ENCODE results near the gene SLC26A1. TPM values are rescaled to one million over a fixed set of nuclear protein-coding genes. Genes with fewer than 3 reads are reported as not detected.
A peak's percentile ranks its signal among the peaks of the same experiment; 100 is the strongest.

The SLC26A1 gene
- total RNA-seq, 2 experiments from 2014 or later, result 0.20 TPM; not detected in 1

DNA sequence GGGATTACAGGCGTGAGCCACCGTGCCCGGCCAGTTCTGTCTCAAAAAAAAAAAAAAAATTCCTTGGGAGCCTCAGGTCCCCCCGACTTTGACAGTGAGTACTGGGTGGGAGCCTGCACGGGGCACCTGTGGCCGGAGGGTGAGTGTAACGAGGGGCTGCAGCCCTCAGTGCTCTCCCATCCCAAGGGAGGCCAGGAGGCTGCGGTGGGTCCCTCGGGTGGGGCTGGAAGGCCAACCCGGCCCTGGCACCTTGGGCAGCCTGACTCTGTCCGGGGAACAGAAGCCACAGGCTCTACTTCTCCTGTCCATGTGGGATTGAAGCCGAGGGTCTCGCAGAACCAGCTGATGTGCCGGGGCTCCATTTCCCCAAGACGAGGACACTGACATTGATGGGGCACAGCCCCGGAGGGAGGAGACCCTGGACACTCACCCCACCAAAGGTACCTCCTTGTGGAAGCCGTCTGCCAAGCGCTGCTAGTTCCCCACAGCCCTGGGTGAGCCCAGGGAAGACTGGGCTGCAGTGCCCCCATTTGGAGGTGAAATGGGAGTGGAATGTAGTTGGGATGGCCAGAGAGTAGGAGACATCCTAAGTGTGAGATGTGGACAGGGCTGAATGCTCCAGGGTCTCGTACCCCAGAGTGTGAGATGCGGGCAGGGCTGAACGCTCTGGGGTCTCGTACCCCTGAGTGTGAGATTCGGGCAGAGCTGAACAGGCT, 2.3 kb upstream of the SLC26A1 start:
- peaks cover 25% of the 10 kb centered on the region for H3K27me3 Mint-ChIP-seq
- H3K27ac Mint-ChIP-seq, result no peak overlapping the region
- no peaks in the 10 kb centered on the region for H3K4me1 Mint-ChIP-seq
- DNase-seq, result no peak
- H3K9me3 Mint-ChIP-seq, result no peaks in the 10 kb centered on the region
- no peaks in the 10 kb centered on the region for H3K36me3 Mint-ChIP-seq (ENCODE audit: low read depth)
- no peak overlapping the region for H3K4me3 Mint-ChIP-seq
- ChIA-PET CTCF (no interaction called here), POLR2A (no interaction called here)

- Mint-ChIP-seq H3K9me3 (no peaks in the 10 kb centered on the region), H3K4me1 (peaks cover 6% of the 10 kb centered on the region), H3K27me3 (peaks cover 10% of the 10 kb centered on the region), H3K36me3 (ENCODE audit: low read depth) (no peaks in the 10 kb centered on the region), H3K4me3 (no peak overlapping the region), H3K27ac (no peak overlapping the region)
- ChIA-PET CTCF (no interaction called here), POLR2A (no interaction called here)
- DNase-seq, result no peak
These were observed 700 bp downstream of the SLC26A1 start for GRCh38 chr4:992297-993110.

DNA sequence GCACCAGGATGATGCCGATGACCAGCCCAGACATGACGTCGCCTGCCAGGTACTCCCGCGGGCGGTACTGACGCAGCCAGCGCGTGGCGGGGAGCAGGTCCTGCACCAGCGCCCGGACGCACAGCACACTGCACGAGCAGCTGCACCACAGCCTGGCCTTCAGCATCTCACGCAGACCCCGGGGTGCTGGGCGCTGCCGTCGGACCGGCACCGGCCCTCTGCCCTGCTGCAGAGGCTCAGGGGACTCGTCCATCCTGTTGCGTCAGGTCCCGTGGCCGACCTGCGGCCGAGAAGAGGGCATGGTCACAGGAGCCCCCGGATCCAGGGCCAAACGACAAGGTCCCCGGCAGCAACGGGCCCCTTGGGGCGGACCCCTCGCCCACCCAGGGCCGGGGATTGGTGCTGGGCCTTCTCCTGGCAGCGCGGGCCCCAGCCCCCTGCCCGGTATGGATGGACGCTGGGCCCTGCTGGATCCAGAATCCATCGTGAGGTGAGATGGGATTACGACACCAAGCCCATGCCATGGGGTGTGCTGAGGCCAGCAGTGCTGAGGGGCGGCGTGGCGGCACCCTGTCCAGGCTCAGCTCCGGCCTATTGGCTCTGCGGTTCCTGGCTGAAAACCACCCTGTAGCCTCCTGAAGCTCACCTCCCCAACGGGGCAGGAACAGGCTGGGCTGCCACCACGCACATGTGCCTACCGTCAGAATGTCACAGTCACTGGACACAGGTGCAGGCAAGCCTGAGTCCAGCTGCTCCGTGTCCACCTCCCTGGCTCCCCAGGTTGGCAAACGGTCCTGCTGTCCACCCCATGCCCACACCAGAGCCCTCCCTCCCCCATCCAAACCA, 1.5 kb downstream of the SLC26A1 start:
- H3K27me3 Mint-ChIP-seq, result peaks cover 6% of the 10 kb centered on the region

DNA sequence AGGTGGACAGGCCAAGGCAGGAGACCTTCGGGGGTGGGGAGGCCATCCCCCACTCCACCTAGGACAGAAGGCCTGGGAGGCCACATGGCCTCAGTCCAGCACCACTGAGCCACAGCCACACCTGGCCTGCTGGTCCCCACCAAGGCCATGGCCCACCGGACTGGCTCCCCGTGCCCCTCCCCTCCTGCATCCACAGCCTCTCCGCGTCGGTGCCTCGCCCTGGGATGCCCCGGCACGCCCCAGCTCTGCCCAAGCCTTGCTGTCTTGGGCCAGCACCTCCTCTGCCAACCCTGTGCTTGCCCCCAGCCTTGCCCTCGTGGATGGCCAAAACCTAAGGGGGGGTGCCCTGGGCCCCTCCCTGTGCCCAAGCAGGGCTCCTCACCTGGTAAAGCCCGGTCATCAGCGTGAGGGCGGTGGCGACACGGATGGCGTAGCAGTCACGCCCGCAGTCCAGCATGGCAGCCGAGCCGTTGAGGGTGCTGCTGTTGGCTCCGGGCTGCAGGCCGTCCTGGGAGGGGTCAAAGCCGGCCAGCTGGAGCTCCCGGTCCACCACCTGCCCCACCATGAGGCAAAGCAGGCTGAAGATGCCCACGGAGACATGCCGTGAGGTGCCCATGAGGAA, 2.3 kb downstream of the SLC26A1 start:
- Mint-ChIP-seq H3K4me1 (peaks cover 14% of the 10 kb centered on the region), H3K27me3 (peaks cover 2% of the 10 kb centered on the region)
- no peak for DNase-seq

More for the DNA sequence above, 1.5 kb downstream of the SLC26A1 start:
- ChIA-PET CTCF (no interaction called here), POLR2A (no interaction called here)
- Mint-ChIP-seq H3K27ac (no peak overlapping the region), H3K36me3 (ENCODE audit: low read depth) (no peaks in the 10 kb centered on the region), H3K4me3 (no peak overlapping the region), H3K4me1 (peaks cover 7% of the 10 kb centered on the region), H3K9me3 (no peaks in the 10 kb centered on the region)
- DNase-seq, result no peak

GRCh38 chr4:989722-990471, 3.3 kb downstream of the SLC26A1 start:
- H3K27me3 Mint-ChIP-seq, result no peaks in the 10 kb centered on the region
- no peak overlapping the region for H3K27ac Mint-ChIP-seq
- no peaks in the 10 kb centered on the region for H3K9me3 Mint-ChIP-seq
- no peak overlapping the region for H3K4me3 Mint-ChIP-seq
- no peaks in the 10 kb centered on the region for H3K36me3 Mint-ChIP-seq (ENCODE audit: low read depth)
- H3K4me1 Mint-ChIP-seq, result peaks cover 22% of the 10 kb centered on the region
- CTCF ChIA-PET, result no interaction called here
- POLR2A ChIA-PET, result no interaction called here
- no peak for DNase-seq

More for the DNA sequence above, 2.3 kb downstream of the SLC26A1 start:
- CTCF ChIA-PET, result no interaction called here
- Mint-ChIP-seq H3K36me3 (ENCODE audit: low read depth) (no peaks in the 10 kb centered on the region), H3K4me3 (no peak overlapping the region), H3K27ac (no peak overlapping the region), H3K9me3 (no peaks in the 10 kb centered on the region)
- POLR2A ChIA-PET, result no interaction called here

DNA sequence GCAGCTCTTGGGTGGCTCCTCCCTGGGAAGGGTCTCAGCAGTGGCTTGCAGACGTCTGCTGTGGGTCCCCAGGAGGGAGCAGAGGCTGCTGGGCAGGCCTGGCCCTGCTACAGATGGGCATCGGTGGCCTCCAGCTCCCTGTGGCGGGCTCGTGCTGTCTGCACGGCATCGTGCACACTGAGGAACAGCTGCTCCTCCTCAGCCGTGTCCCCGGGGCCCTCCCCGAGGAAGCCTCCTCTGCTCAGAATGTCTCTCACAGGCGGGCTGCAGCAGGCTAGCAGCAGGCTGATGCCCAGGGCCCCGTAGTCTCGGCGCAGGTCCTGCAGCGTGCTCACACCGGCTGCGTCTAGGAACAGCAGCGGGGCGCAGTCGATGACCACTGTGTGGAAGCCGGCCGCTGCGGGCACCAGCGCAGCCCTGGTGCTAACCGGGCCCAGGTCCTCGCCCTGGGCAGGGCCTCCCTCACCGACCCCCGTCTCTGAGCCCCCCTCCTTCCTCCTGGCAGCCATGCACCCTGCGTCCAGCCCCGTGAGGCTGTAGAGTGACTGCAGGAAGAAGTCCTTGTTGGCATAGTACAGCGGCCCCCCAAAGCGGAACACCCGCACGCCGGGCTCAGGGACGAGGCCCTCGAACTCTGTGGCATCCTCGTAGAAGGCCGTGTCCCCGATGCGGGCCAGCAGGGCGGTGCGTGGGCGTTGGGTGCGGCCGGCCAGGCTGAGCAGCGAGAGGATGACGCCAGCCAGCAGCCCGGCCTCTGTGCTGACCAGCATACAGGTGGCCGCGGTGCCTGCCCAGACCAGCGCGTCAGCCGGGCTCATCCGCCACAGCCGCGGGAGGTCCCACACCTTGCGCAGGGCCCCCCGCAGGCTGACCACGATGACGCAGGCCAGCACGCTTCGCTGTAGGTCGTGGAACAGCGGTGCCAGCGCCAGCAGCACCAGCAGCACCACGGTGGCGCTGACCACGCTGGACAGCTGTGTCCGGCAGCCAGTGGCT, 4.2 kb downstream of the SLC26A1 start:
- ChIA-PET POLR2A (no interaction called here), CTCF (interaction anchor here (1.5 kb wide), 1 partner anchor 744 kb away, joined by 3 read pairs; no protein-coding TSS in a partner anchor)
- no peak for DNase-seq
- H3K4me3 Mint-ChIP-seq, result no peak overlapping the region
- H3K27ac Mint-ChIP-seq, result no peak overlapping the region
- H3K9me3 Mint-ChIP-seq, result no peaks in the 10 kb centered on the region
- H3K36me3 Mint-ChIP-seq (ENCODE audit: low read depth), result no peaks in the 10 kb centered on the region
- no peaks in the 10 kb centered on the region for H3K27me3 Mint-ChIP-seq
- H3K4me1 Mint-ChIP-seq, result peaks cover 28% of the 10 kb centered on the region

- Mint-ChIP-seq H3K9me3 (no peaks in the 10 kb centered on the region), H3K27ac (no peak overlapping the region), H3K36me3 (ENCODE audit: low read depth) (no peaks in the 10 kb centered on the region), H3K4me3 (peak overlapping the region; percentile 73), H3K27me3 (no peaks in the 10 kb centered on the region), H3K4me1 (peaks cover 28% of the 10 kb centered on the region)
- no peak for DNase-seq
- CTCF ChIA-PET, result interaction anchor here (0.5 to 1.8 kb wide), 10 partner anchors 18 to 743 kb away, joined by 3 to 18 read pairs (median 4); partner anchors contain the start of genes GAK and TMEM175
- POLR2A ChIA-PET, result interaction anchor here (0.7 to 1.9 kb wide), 3 partner anchors 23 to 205 kb away, joined by 3 to 14 read pairs (median 10); partner anchors contain the start of genes FGFRL1, GAK and TMEM175
These were observed 5.3 kb downstream of the SLC26A1 start for GRCh38 chr4:987624-988513.

GRCh38 chr4:986879-987623, 6.2 kb downstream of the SLC26A1 start, which contains the start of gene IDUA:
Gene IDUA, plus strand, starts transcription at chr4:987044. Its CDS starts 41 bp downstream, at chr4:987085.
- H3K36me3 Mint-ChIP-seq (ENCODE audit: low read depth), result no peaks in the 10 kb centered on the region
- peaks cover 28% of the 10 kb centered on the region for H3K4me1 Mint-ChIP-seq
- H3K9me3 Mint-ChIP-seq, result no peaks in the 10 kb centered on the region
- CTCF ChIA-PET, result interaction anchor here (0.5 to 1.8 kb wide), 10 partner anchors 19 to 742 kb away, joined by 3 to 18 read pairs (median 4); partner anchors contain the start of genes GAK and TMEM175
- H3K4me3 Mint-ChIP-seq, result peak within 1 kb of the TSS; percentile 83
- peak within 1 kb of the TSS; percentile 62 for H3K27ac Mint-ChIP-seq
- H3K27me3 Mint-ChIP-seq, result no peaks in the 10 kb centered on the region
- POLR2A ChIA-PET, result interaction anchor here (0.7 to 1.9 kb wide), 4 partner anchors 23 to 205 kb away, joined by 3 to 14 read pairs (median 7); partner anchors contain the start of genes FGFRL1, GAK and TMEM175
- DNase-seq, result peak; percentile 87

DNA sequence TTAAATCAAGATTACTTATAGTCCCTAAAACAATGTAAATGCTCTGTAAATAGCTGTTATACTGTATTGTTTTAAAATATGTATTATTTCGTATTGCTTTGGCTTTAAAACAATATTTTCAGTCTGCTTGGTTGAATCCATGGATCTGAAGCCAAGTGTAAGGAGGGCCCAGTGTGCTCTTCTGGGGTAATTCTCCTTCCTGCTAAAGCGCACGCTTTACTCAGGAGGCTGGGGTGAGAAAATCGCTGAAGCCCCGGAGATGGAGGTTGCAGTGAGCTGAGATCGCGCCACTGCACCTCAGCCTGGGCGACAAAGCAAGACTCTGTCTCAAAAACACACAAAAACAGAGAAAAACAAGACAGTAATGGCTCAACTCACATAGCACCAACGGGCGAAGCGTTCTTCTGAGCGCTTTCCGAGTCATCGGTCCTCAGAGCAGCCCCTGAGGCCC, 6.8 kb downstream of the SLC26A1 start:
- no peak for DNase-seq
- H3K27ac Mint-ChIP-seq, result peak overlapping the region; percentile 62
- ChIA-PET POLR2A (interaction anchor here (1.2 to 1.9 kb wide), 3 partner anchors 24 to 205 kb away, joined by 4 to 14 read pairs (median 10); partner anchors contain the start of genes FGFRL1, GAK and TMEM175), CTCF (interaction anchor here (0.9 to 1.8 kb wide), 7 partner anchors 19 to 245 kb away, joined by 3 to 18 read pairs (median 4); partner anchors contain the start of genes GAK and TMEM175)
- H3K4me1 Mint-ChIP-seq, result peaks cover 28% of the 10 kb centered on the region
- no peaks in the 10 kb centered on the region for H3K27me3 Mint-ChIP-seq
- no peaks in the 10 kb centered on the region for H3K36me3 Mint-ChIP-seq (ENCODE audit: low read depth)
- H3K9me3 Mint-ChIP-seq, result no peaks in the 10 kb centered on the region
- H3K4me3 Mint-ChIP-seq, result peak overlapping the region; percentile 83
